Prostate gland (tissue), 2 donors: ENCODE data around the gene SMOC1. TPM values are rescaled to one million over a fixed set of nuclear protein-coding genes. Genes with fewer than 3 reads are reported as not detected.

Experiments
- DNase-seq: peaks from one replicate; pipeline ENCODE4 v3.0.0-alpha.2; 2019; ENCODE audit warnings: low spot score
- H3K27ac ChIP-seq, 2 donors: fragments of 200-600 bp; sonication (generic); 2 replicates each; pipeline ENCODE4 v1.5.1; 2017 to 2019
- H3K27me3 ChIP-seq: fragments of 200-600 bp; sonication (generic); replicated peaks from 2 replicates; pipeline ENCODE4 v1.5.1; 2019; ENCODE audit not compliant: insufficient read depth
- H3K36me3 ChIP-seq, 2 donors: fragments of 200-600 bp; sonication (generic); 1 replicate in 1 of 2; 2 replicates in 1 of 2; pipeline versions ENCODE4 v1.5.1 to v1.8.1; 2017 to 2019
- H3K4me1 ChIP-seq: fragments of 200-600 bp; sonication (generic); replicated peaks from 2 replicates; pipeline ENCODE4 v1.5.1; 2019
- H3K4me3 ChIP-seq, 2 donors: fragments of 200-600 bp; sonication (generic); 2 replicates each; pipeline ENCODE4 v1.5.1; 2017 to 2019
- H3K9me3 ChIP-seq: fragments of 200-600 bp; sonication (generic); 2 replicates; pipeline ENCODE4 v1.5.1; 2017
- POLR2A ChIP-seq: fragments of 450-650 bp; IDR thresholded peaks from one replicate; pipeline ENCODE4 v1.6.1; 2016; ENCODE audit warnings: antibody characterized with exemption, mild to moderate bottlenecking
- POLR2AphosphoS5 ChIP-seq: sonication (generic); formaldehyde crosslinking; IDR thresholded peaks from one replicate; pipeline ENCODE4 v1.6.1; 2017; ENCODE audit warnings: antibody characterized with exemption
- WGBS: methylation state at CpG from one replicate; pipeline ENCODE4 v1.1.5; 2018; 5-methylcytosine and 5-hydroxymethylcytosine counted together
- intact Hi-C: fragments of 100-400 bp; cut with DNase I; formaldehyde crosslinking; loops from one replicate; pipeline ENCODE4 v1.14.2; 2022
- total RNA-seq, 2 donors: library from RNA; depleted of rRNA; stranded (reverse); fragments of >200 nt; gene quantifications; one replicate each; pipeline ENCODE4 v1.1.0, GENCODE V29; 2016
- TF ChIP-seq, protein P1 (sequence below), 4 experiments: fragments of 200-600 bp in 2 of 4; fragments of 450-650 bp in 2 of 4; sonication (generic) in 2 of 4; IDR thresholded peaks; 1 replicate in 3 of 4; 2 replicates in 1 of 4; pipeline ENCODE4 v1.5.1; 2016 to 2019; ENCODE audit warnings: antibody characterized with exemption in 4 of 4, mild to moderate bottlenecking in 2 of 4, moderate library complexity in 2 of 4

SMOC1 gene
- total RNA-seq, 2 donors from 2014 or later, result 3.7 to 187 TPM

DNA sequence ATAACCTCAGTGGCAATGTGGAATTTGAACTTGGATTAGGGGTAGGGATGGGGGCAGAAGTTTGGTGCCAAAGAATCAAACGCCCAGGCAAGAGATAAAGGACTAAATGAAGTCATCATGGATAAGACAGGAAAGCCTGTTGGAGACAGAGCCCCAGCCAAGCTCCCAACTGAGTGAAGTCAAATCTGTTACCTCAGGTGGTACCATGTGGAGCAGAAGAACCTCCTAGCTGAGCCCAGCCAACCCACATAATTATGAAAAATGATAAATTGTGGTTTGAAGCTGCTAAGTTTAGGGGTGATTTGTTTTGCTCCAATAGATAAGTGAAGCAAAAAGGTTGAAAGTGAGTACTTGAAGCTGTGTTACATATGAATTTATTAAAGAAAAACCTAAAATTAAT, 66.1 kb downstream of the SMOC1 start:
- Histone ChIP-seq H3K36me3 (no peaks in the 10 kb centered on the region), H3K9me3 (no peaks in the 10 kb centered on the region), H3K4me3 (no peak overlapping the region), H3K4me1 (no peaks in the 10 kb centered on the region), H3K27ac (no peak overlapping the region), H3K27me3 (no peaks in the 10 kb centered on the region)
- 100% methylated on average over 1 of the region's 1 CpG for WGBS
- intact Hi-C loops, result no loop called here
- DNase-seq, result no peak
- TF ChIP-seq, protein P1, sequence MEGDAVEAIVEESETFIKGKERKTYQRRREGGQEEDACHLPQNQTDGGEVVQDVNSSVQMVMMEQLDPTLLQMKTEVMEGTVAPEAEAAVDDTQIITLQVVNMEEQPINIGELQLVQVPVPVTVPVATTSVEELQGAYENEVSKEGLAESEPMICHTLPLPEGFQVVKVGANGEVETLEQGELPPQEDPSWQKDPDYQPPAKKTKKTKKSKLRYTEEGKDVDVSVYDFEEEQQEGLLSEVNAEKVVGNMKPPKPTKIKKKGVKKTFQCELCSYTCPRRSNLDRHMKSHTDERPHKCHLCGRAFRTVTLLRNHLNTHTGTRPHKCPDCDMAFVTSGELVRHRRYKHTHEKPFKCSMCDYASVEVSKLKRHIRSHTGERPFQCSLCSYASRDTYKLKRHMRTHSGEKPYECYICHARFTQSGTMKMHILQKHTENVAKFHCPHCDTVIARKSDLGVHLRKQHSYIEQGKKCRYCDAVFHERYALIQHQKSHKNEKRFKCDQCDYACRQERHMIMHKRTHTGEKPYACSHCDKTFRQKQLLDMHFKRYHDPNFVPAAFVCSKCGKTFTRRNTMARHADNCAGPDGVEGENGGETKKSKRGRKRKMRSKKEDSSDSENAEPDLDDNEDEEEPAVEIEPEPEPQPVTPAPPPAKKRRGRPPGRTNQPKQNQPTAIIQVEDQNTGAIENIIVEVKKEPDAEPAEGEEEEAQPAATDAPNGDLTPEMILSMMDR (IDR thresholded peaks at IDR 0.05), result no peak
- TF ChIP-seq POLR2AphosphoS5 (no peak), POLR2A (no peak)

- DNase-seq, result no peak
- Histone ChIP-seq H3K36me3 (no peaks in the 10 kb centered on the region), H3K9me3 (no peaks in the 10 kb centered on the region), H3K27me3 (no peaks in the 10 kb centered on the region), H3K4me1 (no peaks in the 10 kb centered on the region), H3K27ac (no peak overlapping the region), H3K4me3 (no peak overlapping the region)
- intact Hi-C loops, result no loop called here
- no peak for TF ChIP-seq POLR2A
Observed at GRCh38 chr14:69945912-69946311, 66.7 kb downstream of the SMOC1 start.

- no peak for TF ChIP-seq POLR2A
- TF ChIP-seq POLR2AphosphoS5, result no peak
- TF ChIP-seq, protein P1 (IDR thresholded peaks at IDR 0.05), result no peak
- intact Hi-C loops, result no loop called here
- 39% methylated on average over 3 of the region's 3 CpGs for WGBS
Observed at GRCh38 chr14:69948351-69948750, 69.1 kb downstream of the SMOC1 start.

DNA sequence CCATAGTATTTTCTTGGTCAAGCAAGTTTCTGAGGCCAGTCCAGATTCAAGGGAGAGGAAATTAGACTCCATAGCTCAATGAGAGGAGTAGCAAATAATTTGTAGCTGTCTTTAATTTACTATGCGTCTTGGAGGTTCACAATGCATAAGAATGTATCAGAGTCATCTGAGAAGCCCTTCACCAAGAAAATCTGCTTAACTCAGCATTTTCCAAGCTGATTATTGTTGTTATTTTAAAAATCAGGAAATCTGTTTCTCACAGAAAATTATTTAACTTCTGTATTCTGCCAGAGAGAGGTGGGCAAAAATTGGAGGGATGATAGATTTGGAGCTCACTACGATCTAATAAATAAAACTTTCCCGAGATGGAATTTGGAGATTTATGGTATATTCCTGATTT, 72.0 kb downstream of the SMOC1 start:
- no peaks in the 10 kb centered on the region for H3K36me3 ChIP-seq
- TF ChIP-seq POLR2A, result no peak
- TF ChIP-seq, protein P1 (IDR thresholded peaks at IDR 0.05), result no peak
- TF ChIP-seq POLR2AphosphoS5, result no peak
- WGBS, result 87% methylated on average over 3 of the region's 3 CpGs

More at GRCh38 chr14:69948351-69948750, 69.1 kb downstream of the SMOC1 start:
- DNase-seq, result no peak
- Histone ChIP-seq H3K27me3 (no peaks in the 10 kb centered on the region), H3K27ac (no peak overlapping the region), H3K4me3 (no peak overlapping the region), H3K9me3 (no peaks in the 10 kb centered on the region), H3K4me1 (no peaks in the 10 kb centered on the region), H3K36me3 (no peaks in the 10 kb centered on the region)

DNA sequence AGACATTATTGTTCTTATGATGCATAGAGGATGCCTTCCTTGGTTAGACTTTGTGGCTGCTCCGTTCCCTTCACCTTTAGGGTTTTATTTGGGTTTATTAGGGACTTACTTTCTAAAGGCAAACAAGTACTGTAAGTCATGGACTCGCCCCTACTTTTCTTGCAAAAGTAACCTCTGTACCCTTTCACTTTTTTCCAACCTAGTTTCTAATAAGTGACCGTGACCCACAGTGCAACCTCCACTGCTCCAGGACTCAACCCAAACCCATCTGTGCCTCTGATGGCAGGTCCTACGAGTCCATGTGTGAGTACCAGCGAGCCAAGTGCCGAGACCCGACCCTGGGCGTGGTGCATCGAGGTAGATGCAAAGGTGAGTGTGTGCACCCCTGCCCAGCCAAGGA, 72.7 kb downstream of the SMOC1 start:
- Histone ChIP-seq H3K4me1 (no peaks in the 10 kb centered on the region), H3K36me3 (no peaks in the 10 kb centered on the region), H3K4me3 (no peak overlapping the region), H3K27ac (no peak overlapping the region), H3K27me3 (no peaks in the 10 kb centered on the region), H3K9me3 (no peaks in the 10 kb centered on the region)
- intact Hi-C loops, result no loop called here
- TF ChIP-seq POLR2AphosphoS5 (no peak), POLR2A (no peak)
- TF ChIP-seq, protein P1 (IDR thresholded peaks at IDR 0.05), result no peak
- WGBS, result 94% methylated on average over 9 of the region's 9 CpGs
- no peak for DNase-seq

More for the DNA sequence above, 72.0 kb downstream of the SMOC1 start:
- intact Hi-C loops, result no loop called here
- H3K27me3 ChIP-seq, result no peaks in the 10 kb centered on the region
- no peak overlapping the region for H3K27ac ChIP-seq
- no peak for DNase-seq
- H3K4me3 ChIP-seq, result no peak overlapping the region
- no peaks in the 10 kb centered on the region for H3K4me1 ChIP-seq
- H3K9me3 ChIP-seq, result no peaks in the 10 kb centered on the region
